ENCODE data around the gene CTXN2. TPM values are rescaled to one million over a fixed set of nuclear protein-coding genes. Genes with fewer than 3 reads are reported as not detected.

Gene CTXN2
- total and polyA plus RNA-seq, 2 experiments from 2014 or later = 0.10 TPM; not detected in 1

GRCh38 chr15:48221885-48222284 is 30.4 kb downstream of the CTXN2 start:
- Histone ChIP-seq H3K79me2 (replicated peaks; ENCODE audit: insufficient read depth) (no peaks in the 10 kb centered on the region), H3K27me3 (ENCODE audit: insufficient read depth) (no peaks in the 10 kb centered on the region), H3K36me3 (ENCODE audit: insufficient read depth) (no peaks in the 10 kb centered on the region), H3K4me3 (no peak overlapping the region), H3K9me2 (ENCODE audit: insufficient read depth) (no peaks in the 10 kb centered on the region; the same call in 1 of the 2 replicates), H3K4me2 (no peak overlapping the region), H2AFZ (no peak overlapping the region), H3K27ac (ENCODE audit: low read depth) (no peak overlapping the region), H3K4me1 (ENCODE audit: insufficient read depth) (no peaks in the 10 kb centered on the region), H4K20me1 (replicated peaks; ENCODE audit: insufficient read depth) (no peaks in the 10 kb centered on the region), H3F3A (replicated peaks; ENCODE audit: low read depth) (no peaks in the 10 kb centered on the region)
- Mint-ChIP-seq H3K27me3 (ENCODE audit: insufficient read depth, low read depth, poor library complexity) (peaks cover 3% of the 10 kb centered on the region), H3K4me1 (no peaks in the 10 kb centered on the region), H3K36me3 (ENCODE audit: low read depth) (no peaks in the 10 kb centered on the region; the same call in 2 of the 3 replicates), H3K9me3 (no peaks in the 10 kb centered on the region), H3K27ac (no peak overlapping the region), H3K4me3 (no peak overlapping the region)
- no peak for DNase-seq (ENCODE audit: low spot score)
- ATAC-seq = no peak
- TF ChIP-seq EZH2phosphoT487 (IDR thresholded peaks at IDR 0.05; ENCODE audit: unreplicated experiment) (no peak), REST (IDR thresholded peaks at IDR 0.05; ENCODE audit: unreplicated experiment) (no peak), ZNF114 (CRISPR knock-in tag; IDR thresholded peaks at IDR 0.05) (no peak), ZNF462 (CRISPR knock-in tag; IDR thresholded peaks at IDR 0.05) (no peak), NANOG (IDR thresholded peaks at IDR 0.05; ENCODE audit: borderline replicate concordance) (no peak), ZNF331 (CRISPR knock-in tag; IDR thresholded peaks at IDR 0.05; ENCODE audit: low read depth) (no peak), JUNB (IDR thresholded peaks at IDR 0.05; ENCODE audit: unreplicated experiment) (no peak), EZH2 (IDR thresholded peaks at IDR 0.05; ENCODE audit: low read depth, unreplicated experiment) (no peak), POLR2AphosphoS5 (IDR thresholded peaks at IDR 0.05; ENCODE audit: low read depth) (no peak), STAT1 (IDR thresholded peaks at IDR 0.05; ENCODE audit: unreplicated experiment) (no peak), ETS1 (IDR thresholded peaks at IDR 0.05) (no peak)

Data from GM23338 (cell line).